Ovary (tissue), 9 donors: ENCODE data around the gene PRLH. TPM values are rescaled to one million over a fixed set of nuclear protein-coding genes. Genes with fewer than 3 reads are reported as not detected.

Experiments
- DNase-seq, 5 donors: peaks; one replicate each; pipeline ENCODE4 v3.0.0-alpha.2; 2019 to 2020
- H3K27ac ChIP-seq, 2 donors: fragments of 200-600 bp; one replicate each; pipeline versions ENCODE4 v1.5.1 to v1.8.0; 2019 to 2022
- H3K27me3 ChIP-seq: fragments of 200-600 bp; one replicate; pipeline ENCODE4 v1.8.0; 2022
- H3K36me3 ChIP-seq: fragments of 200-600 bp; sonication (generic); one replicate; pipeline ENCODE4 v1.5.1; 2019
- H3K4me1 ChIP-seq: one replicate; pipeline ENCODE4 v1.8.1; 2013; ENCODE audit warnings: mild to moderate bottlenecking, moderate library complexity; ENCODE audit not compliant: insufficient read depth
- H3K4me3 ChIP-seq: fragments of 200-600 bp; sonication (generic); one replicate; pipeline ENCODE4 v1.5.1; 2017
- H3K9me3 ChIP-seq, 2 donors: fragments of 200-600 bp in 1 of 2; sonication (generic) in 1 of 2; one replicate each; pipeline versions ENCODE4 v1.5.1 to v1.8.1; 2013 to 2019; ENCODE audit warnings: mild to moderate bottlenecking in 1 of 2, moderate library complexity in 1 of 2
- CTCF ChIP-seq, 3 donors: fragments of 450-650 bp in 2 of 3; fragments of 200-600 bp in 1 of 3; IDR thresholded peaks; one replicate each; pipeline versions ENCODE4 v1.5.1 to v1.8.0; 2016 to 2022; ENCODE audit warnings: antibody characterized with exemption in 3 of 3, mild to moderate bottlenecking in 1 of 3
- EP300 ChIP-seq: sonication (generic); formaldehyde crosslinking; IDR thresholded peaks from one replicate; pipeline ENCODE4 v1.6.1; 2017; ENCODE audit warnings: antibody characterized with exemption
- POLR2A ChIP-seq: fragments of 450-650 bp; IDR thresholded peaks from one replicate; pipeline ENCODE4 v1.6.1; 2017; ENCODE audit warnings: antibody characterized with exemption, mild to moderate bottlenecking, moderate library complexity
- WGBS, 3 donors: extraction: QIAGEN DNeasy Blood & Tissue Kit in 1 of 3; methylation state at CpG; one replicate each; pipeline versions ENCODE4 v1.1.5 to v1.1.7; 2013 to 2017; 5-methylcytosine and 5-hydroxymethylcytosine counted together
- intact Hi-C, 4 donors: fragments of 100-400 bp; cut with DNase I; formaldehyde crosslinking; loops; one replicate each; pipeline versions ENCODE4 v1.11.0 to v1.15.1; 2022 to 2023
- polyA plus RNA-seq, 2 donors: library from polyadenylated mRNA; stranded (reverse); fragments of 200-250 nt in 1 of 2; fragments of 350-450 nt in 1 of 2; fragmentation: Illumina TruSeq in 1 of 2; extraction: RNeasy Lipid Tissue Mini Kit (QIAGEN cat#74804) in 1 of 2; gene quantifications; one replicate each; pipeline ENCODE4 v1.2.3, GENCODE V29; 2013 to 2014
- total RNA-seq, 7 donors: library from RNA; depleted of rRNA in 2 of 7; stranded (reverse); fragments of >200 nt in 2 of 7; fragmentation: NEBNext Ultra II Directional in 3 of 7; extraction: Animal tissue kit (Norgen Biotek cat#: 25700) in 3 of 7; gene quantifications; one replicate each; pipeline versions ENCODE4 v1.1.0 to v1.2.4, GENCODE V29; 2016 to 2023
- donor health status: DM: no; HTN: no; CAD: no; lungs with moderate emphysema.
- donor health status: DM: no; HTN: no; CAD: no.
- donor health status: Bipolar disorder and iron deficiency.
- donor health status: DM: yes; HTN: yes; CAD: no.
- donor health status: DM: no; HTN: no; CAD: no.
- donor health status: DM: yes; HTN: yes; CAD: no.

PRLH gene
- total and polyA plus RNA-seq, 9 donors: not detected

- no peaks in the 10 kb centered on the region for H3K27me3 ChIP-seq
- intact Hi-C loops: loop anchor here (5.0 to 10.0 kb wide), 6 partner anchors 54 to 476 kb away; partner anchors contain the start of gene COL6A3 (in 2 of the 4)
- no peaks in the 10 kb centered on the region for H3K36me3 ChIP-seq
- H3K4me1 ChIP-seq: peaks cover 2% of the 10 kb centered on the region
- WGBS, 3 donors: 82 to 91% (median 90%) methylated on average over 9 of the region's 9 CpGs
- no peak overlapping the region for H3K4me3 ChIP-seq
- H3K9me3 ChIP-seq: no peaks in the 10 kb centered on the region
- H3K27ac ChIP-seq: no peak overlapping the region
- peak in 3 of 5 donors; percentile 16 to 36 (median 21) for DNase-seq
- no peak for TF ChIP-seq CTCF (IDR thresholded peaks at IDR 0.05)
- TF ChIP-seq EP300: no peak
- no peak for TF ChIP-seq POLR2A
Measured at GRCh38 chr2:237570776-237571335, 4.5 kb downstream of the PRLH start.

- H3K9me3 ChIP-seq: no peaks in the 10 kb centered on the region
- no peak overlapping the region for H3K4me3 ChIP-seq
- H3K27ac ChIP-seq: no peak overlapping the region
- 79 to 96% (median 94%) methylated on average over 7 of the region's 7 CpGs for WGBS, 3 donors
- H3K4me1 ChIP-seq: peaks cover 2% of the 10 kb centered on the region
- no peaks in the 10 kb centered on the region for H3K27me3 ChIP-seq
- no peak for TF ChIP-seq POLR2A
- no peak for TF ChIP-seq EP300
- TF ChIP-seq CTCF (IDR thresholded peaks at IDR 0.05): no peak
- DNase-seq: peak in 3 of 5 donors; percentile 36 to 48 (median 43)
- intact Hi-C loops: loop anchor here (5.0 to 10.0 kb wide), 6 partner anchors 54 to 477 kb away; partner anchors contain the start of gene COL6A3 (in 2 of the 4)
- no peaks in the 10 kb centered on the region for H3K36me3 ChIP-seq
Measured at GRCh38 chr2:237571551-237571950, 5.2 kb downstream of the PRLH start.

- no peaks in the 10 kb centered on the region for H3K27me3 ChIP-seq
- intact Hi-C loops: loop anchor here (1.0 to 10.0 kb wide), 8 partner anchors 55 to 477 kb away; partner anchors contain the start of gene COL6A3 (in 2 of the 4)
- no peaks in the 10 kb centered on the region for H3K36me3 ChIP-seq
- WGBS, 3 donors: 8 to 12% (median 8%) methylated on average over 23 to 24 of the region's 24 CpGs
- TF ChIP-seq EP300 (no peak), POLR2A (peak; percentile 32), CTCF (IDR thresholded peaks at IDR 0.05) (peak; percentile 97 to 100 (median 100))
- peaks cover 2% of the 10 kb centered on the region for H3K4me1 ChIP-seq
- H3K4me3 ChIP-seq: no peak overlapping the region
- DNase-seq: peak; percentile 93 to 97 (median 94)
- H3K9me3 ChIP-seq: no peaks in the 10 kb centered on the region
- H3K27ac ChIP-seq: no peak overlapping the region
Measured at GRCh38 chr2:237572021-237572741, 5.8 kb downstream of the PRLH start.

GRCh38 chr2:237572742-237573101 is 6.3 kb downstream of the PRLH start:
- peaks cover 2% of the 10 kb centered on the region for H3K4me1 ChIP-seq
- TF ChIP-seq CTCF (IDR thresholded peaks at IDR 0.05): no peak
- no peak for TF ChIP-seq POLR2A
- no peak for TF ChIP-seq EP300
- WGBS, 3 donors: 68 to 79% (median 78%) methylated on average over 4 of the region's 4 CpGs
- no peak overlapping the region for H3K4me3 ChIP-seq
- intact Hi-C loops: loop anchor here (1.0 to 10.0 kb wide), 8 partner anchors 55 to 478 kb away; partner anchors contain the start of gene COL6A3 (in 2 of the 4)
- no peaks in the 10 kb centered on the region for H3K9me3 ChIP-seq
- DNase-seq: peak in 3 of 5 donors; percentile 35 to 52 (median 40)
- no peaks in the 10 kb centered on the region for H3K27me3 ChIP-seq
- no peak overlapping the region for H3K27ac ChIP-seq
- no peaks in the 10 kb centered on the region for H3K36me3 ChIP-seq
